Upper lobe of left lung (tissue), 4 donors: Measurements from ENCODE around the gene KCNJ16.

Experiments used
- CTCF ChIP-seq, 6 experiments: fragments of 450-650 bp in 4 of 6; fragments of 200-600 bp in 2 of 6; sonication (generic) in 2 of 6; IDR thresholded peaks; one replicate each; pipeline ENCODE4 v1.5.1; 2016 to 2019; ENCODE audit warnings: antibody characterized with exemption in 6 of 6
- POLR2AphosphoS5 ChIP-seq, 2 donors: sonication (generic); formaldehyde crosslinking; IDR thresholded peaks; one replicate each; pipeline ENCODE4 v1.5.1; 2017; ENCODE audit warnings: antibody characterized with exemption in 2 of 2

- TF ChIP-seq CTCF (IDR thresholded peaks at IDR 0.05) = no peak
- no peak for TF ChIP-seq POLR2AphosphoS5 (IDR thresholded peaks at IDR 0.05)
Observed at GRCh38 chr17:70123193-70123592, 48.2 kb downstream of the KCNJ16 start.
